ENCODE data around the gene RINT1. TPM values are rescaled to one million over a fixed set of nuclear protein-coding genes. Genes with fewer than 3 reads are reported as not detected.

RINT1 gene
- total RNA-seq, 1 experiment from 2014 or later: 11.7 TPM

DNA sequence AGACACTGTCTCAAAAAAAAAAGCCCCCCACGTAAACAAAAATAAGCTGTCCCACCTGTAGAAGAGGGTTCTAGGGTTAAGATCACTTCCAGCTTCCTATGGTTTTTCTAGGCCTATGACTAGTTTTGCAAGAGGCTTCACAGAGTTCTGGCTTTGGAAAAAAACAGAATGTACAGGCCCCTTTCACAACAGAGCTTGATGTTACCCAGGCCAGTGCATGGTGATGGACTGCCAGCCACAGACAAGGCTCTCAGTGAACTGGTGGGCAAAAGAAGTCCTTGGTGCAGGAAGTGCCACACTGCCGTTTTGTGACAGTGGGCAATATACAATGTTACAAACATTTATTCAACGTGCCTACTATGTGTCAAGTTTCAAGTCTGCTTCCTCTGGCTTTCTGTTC is 67.5 kb downstream of the RINT1 start:
- no peak for DNase-seq (ENCODE audit: low read depth)

DNA sequence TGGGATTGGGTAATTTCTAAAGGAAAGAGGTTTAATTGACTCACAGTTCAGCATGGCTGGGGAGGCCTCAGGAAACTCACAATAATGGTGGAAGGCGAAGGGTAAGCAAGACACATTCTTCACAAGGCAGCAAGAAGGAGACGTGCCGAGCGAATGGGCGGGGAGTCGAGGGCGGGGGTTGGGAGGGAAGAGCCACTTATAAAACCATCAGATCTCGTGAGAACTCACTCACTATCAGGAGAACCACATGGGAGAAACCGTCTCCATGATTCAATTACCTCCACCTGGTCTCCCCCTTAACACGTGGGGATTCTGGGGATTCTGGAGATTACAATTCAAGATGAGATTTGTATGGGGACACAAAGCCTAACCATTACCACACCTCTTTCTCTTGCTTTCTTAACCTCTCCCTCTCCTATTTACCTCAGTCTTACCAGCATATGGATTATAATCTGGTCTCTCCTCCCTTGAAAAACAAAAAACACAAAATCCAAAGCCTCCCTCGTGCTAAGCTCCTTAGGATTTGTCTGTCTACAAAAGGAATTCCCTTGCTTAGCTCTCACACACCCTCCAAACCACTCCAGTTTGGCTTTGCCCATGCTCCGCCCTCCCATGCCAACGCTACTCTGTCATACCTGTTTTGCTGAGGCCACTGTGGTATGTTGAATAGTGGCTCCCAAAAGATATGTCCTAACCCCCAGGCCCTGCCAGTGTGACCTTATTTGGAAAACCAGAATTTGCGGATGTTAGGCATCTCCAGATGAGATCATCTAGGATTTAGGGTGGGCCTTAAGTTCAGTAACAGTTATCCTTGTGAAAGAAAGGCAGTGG is 68.9 kb downstream of the RINT1 start:
- no peak for DNase-seq (ENCODE audit: low read depth)

DNA sequence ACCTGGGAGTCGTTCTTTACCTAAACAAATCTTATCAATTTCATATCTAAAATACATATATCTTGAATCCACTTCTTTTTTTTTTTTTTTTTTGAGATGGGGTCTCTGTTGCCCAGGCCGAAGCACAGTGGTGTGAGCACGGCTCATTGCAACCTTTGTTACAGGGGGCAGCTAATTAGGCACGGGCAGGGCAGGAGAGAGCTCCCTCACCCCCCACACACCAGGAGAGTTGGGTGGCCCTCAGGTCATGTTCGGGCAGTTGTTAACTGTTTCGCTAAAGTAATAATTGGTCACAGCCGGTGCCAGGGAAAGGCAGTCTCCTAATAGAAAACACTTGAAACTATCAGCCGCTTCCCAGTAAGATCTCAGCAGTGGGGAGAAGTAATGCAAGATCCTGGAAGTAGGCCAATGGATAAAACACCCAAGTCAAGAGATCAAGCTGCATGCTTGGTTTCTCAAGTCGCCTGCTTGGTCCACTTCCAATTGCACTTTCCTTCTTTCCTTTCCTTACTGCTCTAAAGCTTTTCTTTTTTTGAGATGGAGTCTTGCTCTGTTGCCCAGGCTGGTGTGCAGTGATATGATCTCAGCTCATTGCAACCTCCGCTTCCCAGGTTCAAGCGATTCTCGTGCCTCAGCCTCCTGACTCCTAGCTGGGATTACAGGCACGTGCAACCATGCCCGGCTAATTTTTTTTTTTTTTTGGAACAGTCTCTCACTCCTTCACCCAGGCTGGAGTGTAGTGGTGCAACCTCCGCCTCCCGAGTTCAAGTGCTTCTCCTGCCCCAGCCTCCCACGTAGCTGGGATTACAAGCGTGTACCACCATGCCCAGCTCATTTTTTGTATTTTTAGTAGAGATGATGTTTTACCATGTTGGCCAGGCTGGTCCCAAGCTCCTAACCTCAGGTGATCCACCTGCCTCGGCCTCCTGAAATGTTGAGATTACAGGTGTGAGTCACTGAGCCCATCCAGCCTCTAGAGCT is 70.6 kb downstream of the RINT1 start:
- peak; percentile 9 for DNase-seq (ENCODE audit: low read depth)

DNA sequence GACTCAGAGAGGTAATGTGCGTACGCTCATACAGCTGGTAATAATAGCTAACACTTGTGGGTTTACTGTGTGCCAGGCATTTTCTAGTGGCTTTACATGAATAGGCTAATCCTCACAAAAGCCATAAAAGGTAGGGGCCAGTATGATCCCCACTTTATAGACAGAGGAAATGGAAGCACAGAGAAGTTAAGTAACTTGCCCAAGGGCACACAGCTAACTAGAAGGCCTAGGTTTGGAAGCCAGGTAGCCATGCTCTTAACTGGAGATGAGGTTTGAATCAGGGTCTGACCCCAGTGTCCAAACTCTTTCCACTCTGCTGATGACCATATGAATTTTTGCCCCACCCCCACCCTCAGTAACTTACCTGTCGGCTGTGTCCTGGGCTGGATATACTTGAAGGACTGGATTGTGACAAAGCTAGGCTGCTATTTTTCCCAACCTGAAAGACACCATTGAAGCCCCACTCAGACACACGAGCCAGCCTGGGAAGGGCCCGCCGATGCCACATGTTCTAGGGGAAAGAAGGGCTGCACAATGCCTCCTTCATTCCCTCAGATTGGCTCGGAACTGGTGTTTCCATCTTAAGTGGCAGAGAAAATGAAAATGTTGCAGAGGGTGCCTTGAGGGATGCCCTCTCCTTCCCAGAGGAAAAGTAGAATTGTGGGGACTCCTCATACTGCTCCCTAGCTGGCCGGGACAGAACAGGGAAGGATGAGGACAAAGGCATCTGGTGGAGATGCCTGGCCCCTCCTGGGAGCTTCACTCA is 78.3 kb downstream of the RINT1 start:
- DNase-seq (ENCODE audit: low read depth): no peak

DNA sequence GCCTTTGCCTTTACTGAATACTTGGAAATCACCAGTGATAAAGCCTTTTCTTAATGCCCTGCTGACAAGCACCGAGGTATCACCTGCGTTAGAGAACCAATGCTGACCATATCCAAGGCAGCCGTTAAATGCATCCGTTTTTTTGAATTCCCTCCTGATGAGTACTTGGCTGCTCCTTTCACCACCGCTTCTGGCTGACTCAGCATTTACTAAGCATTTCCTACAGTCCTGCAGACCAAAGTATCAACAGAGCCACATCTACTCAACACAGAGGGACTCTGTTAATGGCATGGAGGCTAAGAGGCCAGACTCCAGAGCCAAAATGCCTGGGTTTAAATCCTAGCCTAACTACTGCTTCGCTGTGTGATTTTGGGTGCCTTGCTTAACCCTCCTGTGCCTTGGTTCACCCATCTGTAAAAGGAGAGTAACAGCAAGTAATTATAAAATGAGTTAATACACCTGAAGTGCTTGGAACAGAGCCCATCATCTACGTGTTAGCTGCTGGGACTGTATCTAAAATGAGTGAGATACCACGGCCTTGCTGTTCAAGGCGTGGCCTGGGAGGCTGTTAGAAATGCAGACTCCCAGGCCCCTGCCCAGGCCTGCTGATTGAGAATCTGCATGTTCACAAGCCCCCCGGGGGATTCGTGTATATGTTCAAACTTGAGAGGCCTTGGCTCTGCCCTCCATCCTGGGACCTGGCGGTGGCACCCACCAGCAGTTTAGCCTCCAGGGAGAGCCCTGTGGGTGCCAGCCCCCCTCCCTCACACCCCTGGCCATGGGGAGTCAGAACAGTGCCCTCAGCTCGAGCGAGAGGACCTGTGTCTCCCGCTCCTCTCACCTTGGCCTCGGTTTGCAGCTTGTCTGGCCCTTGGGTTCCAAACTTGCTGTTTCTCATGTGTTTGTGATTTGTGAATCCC is 80.1 kb downstream of the RINT1 start:
- DNase-seq (ENCODE audit: low read depth): no peak

DNA sequence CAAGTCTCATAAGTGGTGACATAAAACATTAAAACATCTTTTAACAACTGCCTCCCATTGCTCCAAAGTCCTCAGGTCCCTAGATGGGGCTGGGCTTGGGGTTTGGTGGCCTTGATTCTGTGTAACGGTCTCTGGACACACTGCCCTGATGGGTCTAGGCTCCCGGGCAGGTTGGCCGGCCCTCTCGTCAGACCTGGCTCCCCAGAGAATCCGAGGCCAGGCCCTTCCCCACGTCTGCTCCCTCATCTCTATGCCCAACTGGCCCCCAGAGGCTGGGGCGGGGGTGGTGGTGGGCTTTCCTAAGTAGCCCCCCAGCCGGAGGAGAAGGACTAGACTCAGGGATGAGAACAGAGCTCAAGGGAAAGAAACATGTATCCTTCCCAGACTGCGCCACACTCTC is 80.8 kb downstream of the RINT1 start:
- no peak for DNase-seq (ENCODE audit: low read depth)

DNA sequence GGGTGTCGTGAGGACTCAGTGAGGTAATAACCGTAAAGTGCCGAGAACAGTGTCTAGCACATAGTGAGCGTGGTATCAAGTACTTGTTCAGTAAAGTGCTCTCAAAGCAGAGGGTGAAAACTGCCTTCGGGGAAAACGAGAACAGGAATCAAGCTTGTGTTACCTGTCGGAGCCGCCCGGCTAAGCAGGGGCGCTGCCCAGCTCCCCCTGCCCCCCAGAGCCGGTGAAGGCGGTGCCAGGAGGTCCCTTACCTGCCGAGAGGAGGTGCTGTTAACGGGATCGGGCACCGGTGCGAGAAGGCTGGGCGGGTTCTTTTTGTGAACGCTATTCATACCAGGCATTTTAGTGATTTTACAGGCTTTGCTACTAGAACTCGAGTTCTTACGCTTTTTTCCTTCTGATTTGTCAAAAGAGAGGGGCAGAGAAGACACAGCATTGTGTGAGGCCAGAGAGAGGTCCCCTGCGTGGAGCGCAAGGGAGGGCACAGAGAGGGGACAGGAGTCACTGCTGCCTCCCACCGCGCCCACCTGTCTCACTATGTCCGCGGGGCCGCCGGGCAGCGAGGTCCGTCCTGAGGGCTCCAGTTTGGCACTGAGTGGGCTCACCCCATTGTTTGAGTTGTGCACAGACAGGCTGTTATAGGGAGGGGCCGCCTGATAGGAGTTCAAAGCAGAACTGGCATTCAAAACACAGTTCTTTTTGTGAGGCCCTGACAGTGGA is 81.8 kb downstream of the RINT1 start:
- DNase-seq (ENCODE audit: low read depth): no peak

DNA sequence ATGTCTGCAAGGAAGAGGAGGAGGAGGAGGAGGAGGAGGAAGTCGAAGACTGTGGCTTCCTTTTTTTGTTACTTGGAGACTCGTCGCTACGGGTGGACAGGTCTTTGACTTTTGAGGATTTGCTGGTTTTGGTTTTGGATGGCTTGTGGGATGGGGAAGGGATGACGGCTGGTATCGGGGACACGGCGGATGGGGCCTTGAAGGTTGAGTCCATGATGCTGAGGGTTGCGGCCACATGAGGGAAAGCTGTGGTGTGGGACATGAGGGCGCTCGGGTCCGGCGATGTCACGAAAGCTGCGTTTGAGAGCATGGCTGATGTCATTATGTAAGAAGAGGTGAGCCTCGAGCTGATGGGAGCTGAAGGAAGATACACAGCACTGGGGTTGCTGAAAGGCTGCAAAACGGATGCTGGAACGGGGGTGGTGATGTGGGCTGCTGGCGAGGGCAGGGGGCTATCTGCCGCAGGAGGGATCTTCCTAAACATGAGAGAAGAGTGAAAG is 82.4 kb downstream of the RINT1 start:
- DNase-seq (ENCODE audit: low read depth): no peak

Other genes with a start within 250 kb of the RINT1 start
- gene SRPK2, start 143.3 kb upstream of the RINT1 start, total RNA-seq (2014; rRNA removed; shearing (Covaris generic)): 27.8 and 34.0 TPM in 2 replicates
- 20.1 and 21.0 TPM in 2 replicates for gene PUS7, start 9.9 kb upstream of the RINT1 start, total RNA-seq (2014; rRNA removed; shearing (Covaris generic))
- gene EFCAB10, start 49.3 kb downstream of the RINT1 start, total RNA-seq (2014; rRNA removed; shearing (Covaris generic)): not detected in 2 replicates